H9 (cell line): ENCODE results near the gene SLF1. TPM values are rescaled to one million over a fixed set of nuclear protein-coding genes. Genes with fewer than 3 reads are reported as not detected.

Experiments
- DNase-seq: peaks from one replicate; pipeline ENCODE4 v3.0.0-alpha.2; 2017
- H2AFZ ChIP-seq: one replicate; pipeline ENCODE4 v1.6.1; 2013; ENCODE audit warnings: mild to moderate bottlenecking, low read length, control low read depth, moderate library complexity
- H2AK5ac ChIP-seq: 2 replicates; pipeline ENCODE4 v1.6.1; 2013; ENCODE audit warnings: low read length, control low read depth, mixed read lengths; ENCODE audit not compliant: insufficient read length
- H2BK120ac ChIP-seq: one replicate; pipeline ENCODE4 v1.6.1; 2013; ENCODE audit warnings: low read depth, mild to moderate bottlenecking, low read length, control low read depth, inconsistent platforms; ENCODE audit not compliant: poor library complexity, severe bottlenecking
- H2BK12ac ChIP-seq: 2 replicates; pipeline ENCODE4 v1.6.1; 2013; ENCODE audit warnings: low read length, control low read depth, mixed read lengths, low read depth; ENCODE audit not compliant: insufficient read length
- H2BK15ac ChIP-seq: 2 replicates; pipeline ENCODE4 v1.6.1; 2013; ENCODE audit warnings: low read depth, low read length, control low read depth
- H2BK20ac ChIP-seq: one replicate; pipeline ENCODE4 v1.6.1; 2013; ENCODE audit warnings: low read depth, mild to moderate bottlenecking, low read length, control low read depth, inconsistent platforms; ENCODE audit not compliant: poor library complexity, severe bottlenecking
- H2BK5ac ChIP-seq: 2 replicates; pipeline ENCODE4 v1.6.1; 2013; ENCODE audit warnings: low read length, control low read depth, mixed read lengths; ENCODE audit not compliant: insufficient read length
- H3K14ac ChIP-seq: 2 replicates; pipeline ENCODE4 v1.6.1; 2013; ENCODE audit warnings: low read length, control low read depth; ENCODE audit not compliant: insufficient read depth
- H3K18ac ChIP-seq: 2 replicates; pipeline ENCODE4 v1.6.1; 2013; ENCODE audit warnings: low read depth, mild to moderate bottlenecking, mixed read lengths, low read length, control low read depth; ENCODE audit not compliant: insufficient read length
- H3K23ac ChIP-seq: 2 replicates; pipeline ENCODE4 v1.6.1; 2013; ENCODE audit warnings: low read length, control low read depth, mixed read lengths, low read depth; ENCODE audit not compliant: insufficient read length
- H3K23me2 ChIP-seq: 2 replicates; pipeline ENCODE4 v1.6.1; 2013; ENCODE audit warnings: low read depth, mild to moderate bottlenecking, mixed read lengths, low read length, control low read depth; ENCODE audit not compliant: insufficient read length, poor library complexity, severe bottlenecking
- H3K27ac ChIP-seq: 2 replicates; pipeline ENCODE4 v1.5.1; 2013; ENCODE audit warnings: low read length, control low read depth, mixed read lengths, low read depth; ENCODE audit not compliant: insufficient read length
- H3K27me3 ChIP-seq: 2 replicates; pipeline ENCODE4 v1.6.1; 2013; ENCODE audit warnings: low read length, control low read depth, inconsistent platforms; ENCODE audit not compliant: insufficient read depth
- H3K4ac ChIP-seq: 2 replicates; pipeline ENCODE4 v1.6.1; 2013; ENCODE audit warnings: low read depth, mild to moderate bottlenecking, control low read depth, inconsistent platforms, low read length, moderate library complexity
- H3K4me1 ChIP-seq: 2 replicates; pipeline ENCODE4 v1.6.1; 2013; ENCODE audit warnings: low read length, control low read depth, inconsistent platforms; ENCODE audit not compliant: insufficient read depth
- H3K4me2 ChIP-seq: 2 replicates; pipeline ENCODE4 v1.6.1; 2013; ENCODE audit warnings: low read length, control low read depth, mixed read lengths; ENCODE audit not compliant: insufficient read length, insufficient read depth
- H3K56ac ChIP-seq: 2 replicates; pipeline ENCODE4 v1.6.1; 2013; ENCODE audit warnings: low read depth, mild to moderate bottlenecking, mixed read lengths, low read length, control low read depth; ENCODE audit not compliant: insufficient read length
- H3K79me1 ChIP-seq: 2 replicates; pipeline ENCODE4 v1.6.1; 2013; ENCODE audit warnings: low read depth, mild to moderate bottlenecking, moderate library complexity, low read length, control low read depth, inconsistent platforms; ENCODE audit not compliant: insufficient read depth, poor library complexity, severe bottlenecking
- H3K79me2 ChIP-seq: 2 replicates; pipeline ENCODE4 v1.6.1; 2013; ENCODE audit warnings: low read length, control low read depth, inconsistent platforms; ENCODE audit not compliant: insufficient read depth
- H3K9ac ChIP-seq: 2 replicates; pipeline ENCODE4 v1.6.1; 2013; ENCODE audit warnings: low read length, control low read depth, mixed read lengths; ENCODE audit not compliant: insufficient read length; ENCODE audit errors: extremely low read depth
- H3K9me3 ChIP-seq: one replicate; pipeline ENCODE4 v1.6.1; 2013; ENCODE audit warnings: low read depth, low read length, inconsistent platforms; ENCODE audit not compliant: control insufficient read depth
- H3T11ph ChIP-seq: one replicate; pipeline ENCODE4 v1.6.1; 2013; ENCODE audit warnings: mild to moderate bottlenecking, low read length, control low read depth, inconsistent platforms
- H4K20me1 ChIP-seq: one replicate; pipeline ENCODE4 v1.6.1; 2013; ENCODE audit not compliant: control insufficient read depth, insufficient read length, insufficient read depth
- H4K5ac ChIP-seq: 2 replicates; pipeline ENCODE4 v1.6.1; 2013; ENCODE audit warnings: low read depth, mild to moderate bottlenecking, mixed read lengths, low read length, control low read depth; ENCODE audit not compliant: insufficient read length
- H4K8ac ChIP-seq: replicated peaks from 2 replicates; pipeline ENCODE4 v1.6.1; 2013; ENCODE audit warnings: low read length, control low read depth, mixed read lengths, low read depth; ENCODE audit not compliant: insufficient read length
- H4K91ac ChIP-seq: 2 replicates; pipeline ENCODE4 v1.6.1; 2013; ENCODE audit warnings: low read depth, mild to moderate bottlenecking, moderate library complexity, mixed read lengths, low read length, control low read depth; ENCODE audit not compliant: insufficient read length
- H3K27ac Mint-ChIP-seq, 3 experiments: 2 replicates in 2 of 3; 3 replicates in 1 of 3; pipeline ENCODE4 v1.8.0; 2020 to 2021; ENCODE audit warnings: mixed read lengths in 3 of 3, mild to moderate bottlenecking in 1 of 3, moderate library complexity in 1 of 3
- H3K27me3 Mint-ChIP-seq: 2 replicates; pipeline ENCODE4 v1.8.0; 2021; ENCODE audit warnings: low read depth, mild to moderate bottlenecking, moderate library complexity, mixed read lengths
- H3K36me3 Mint-ChIP-seq, 3 experiments: 2 replicates in 2 of 3; 3 replicates in 1 of 3; pipeline ENCODE4 v1.8.0; 2020 to 2021; ENCODE audit warnings: low read depth in 3 of 3, mixed read lengths in 3 of 3; ENCODE audit not compliant: insufficient read depth in 1 of 3
- H3K4me1 Mint-ChIP-seq, 2 experiments: 2 replicates each; pipeline ENCODE4 v1.8.0; 2020; ENCODE audit warnings: mixed read lengths in 2 of 2
- H3K4me3 Mint-ChIP-seq, 2 experiments: 2 replicates in 1 of 2; 3 replicates in 1 of 2; pipeline ENCODE4 v1.8.0; 2020 to 2021; ENCODE audit warnings: mild to moderate bottlenecking in 2 of 2, mixed read lengths in 2 of 2, moderate library complexity in 1 of 2
- H3K9me3 Mint-ChIP-seq, 2 experiments: 2 replicates in 1 of 2; 3 replicates in 1 of 2; pipeline ENCODE4 v1.8.0; 2020; ENCODE audit warnings: mild to moderate bottlenecking in 2 of 2, mixed read lengths in 2 of 2, moderate library complexity in 1 of 2
- WGBS: extraction: QIAGEN DNeasy Blood & Tissue Kit; methylation state at CpG from one replicate; pipeline ENCODE4 v1.1.7; 2013; ENCODE audit warnings: missing lambda C conversion rate, low lambda C conversion rate, mixed read lengths; ENCODE audit not compliant: insufficient read length; ENCODE audit errors: extremely low coverage; 5-methylcytosine and 5-hydroxymethylcytosine counted together
- total RNA-seq: library from RNA; stranded (reverse); gene quantifications from 2 replicates; pipeline ENCODE4 v1.2.1, GENCODE V29; 2021
- TF ChIP-seq, protein P1 (sequence below): fragments of 200-600 bp; sonication (generic); conservative IDR thresholded peaks from 3 replicates; pipeline ENCODE4 v1.8.0; 2021; ENCODE audit warnings: antibody characterized with exemption, mild to moderate bottlenecking

SLF1 gene
- total RNA-seq, 1 experiment from 2014 or later: 12.5 TPM

DNA sequence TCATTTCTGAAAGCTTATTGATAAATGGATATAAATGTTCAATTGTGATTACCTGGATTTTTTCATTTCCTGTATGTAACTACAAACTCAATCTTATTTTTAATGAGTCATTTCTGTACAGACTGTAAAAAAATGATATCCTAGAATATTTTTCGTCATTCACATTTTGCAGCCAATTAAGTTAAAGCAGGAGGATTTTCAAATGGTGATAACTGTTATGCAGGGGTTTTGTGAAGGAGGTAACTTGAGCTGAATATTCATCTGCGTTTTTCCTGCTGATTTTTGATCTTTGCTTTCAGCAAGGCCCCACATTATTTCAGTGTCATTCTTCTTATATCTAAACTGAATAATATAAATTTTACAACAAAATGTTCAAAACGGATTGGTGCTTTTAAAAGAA is 74.1 kb downstream of the SLF1 start:
- H3K9me3 ChIP-seq: no peaks in the 10 kb centered on the region
- H3K4me2 ChIP-seq: no peak overlapping the region
- H4K8ac ChIP-seq: no peak overlapping the region
- H2BK15ac ChIP-seq: no peak overlapping the region
- no peak overlapping the region for H2AK5ac ChIP-seq
- no peak overlapping the region for H3K9ac ChIP-seq
- no peak overlapping the region for H4K91ac ChIP-seq
- no peaks in the 10 kb centered on the region for H3K79me1 ChIP-seq
- H3K27me3 Mint-ChIP-seq: no peaks in the 10 kb centered on the region
- no peaks in the 10 kb centered on the region for H4K20me1 ChIP-seq
- H3K4ac ChIP-seq: no peak overlapping the region
- H3K4me1 ChIP-seq: no peaks in the 10 kb centered on the region
- no peak overlapping the region for H2BK5ac ChIP-seq
- H4K5ac ChIP-seq: no peak overlapping the region
- H3T11ph ChIP-seq: no peak overlapping the region
- peaks cover 8 to 11% of the 10 kb centered on the region in 2 experiments for H3K4me1 Mint-ChIP-seq
- DNase-seq: no peak
- H3K18ac ChIP-seq: no peak overlapping the region
- no peak overlapping the region for H3K4me3 Mint-ChIP-seq
- TF ChIP-seq, protein P1, sequence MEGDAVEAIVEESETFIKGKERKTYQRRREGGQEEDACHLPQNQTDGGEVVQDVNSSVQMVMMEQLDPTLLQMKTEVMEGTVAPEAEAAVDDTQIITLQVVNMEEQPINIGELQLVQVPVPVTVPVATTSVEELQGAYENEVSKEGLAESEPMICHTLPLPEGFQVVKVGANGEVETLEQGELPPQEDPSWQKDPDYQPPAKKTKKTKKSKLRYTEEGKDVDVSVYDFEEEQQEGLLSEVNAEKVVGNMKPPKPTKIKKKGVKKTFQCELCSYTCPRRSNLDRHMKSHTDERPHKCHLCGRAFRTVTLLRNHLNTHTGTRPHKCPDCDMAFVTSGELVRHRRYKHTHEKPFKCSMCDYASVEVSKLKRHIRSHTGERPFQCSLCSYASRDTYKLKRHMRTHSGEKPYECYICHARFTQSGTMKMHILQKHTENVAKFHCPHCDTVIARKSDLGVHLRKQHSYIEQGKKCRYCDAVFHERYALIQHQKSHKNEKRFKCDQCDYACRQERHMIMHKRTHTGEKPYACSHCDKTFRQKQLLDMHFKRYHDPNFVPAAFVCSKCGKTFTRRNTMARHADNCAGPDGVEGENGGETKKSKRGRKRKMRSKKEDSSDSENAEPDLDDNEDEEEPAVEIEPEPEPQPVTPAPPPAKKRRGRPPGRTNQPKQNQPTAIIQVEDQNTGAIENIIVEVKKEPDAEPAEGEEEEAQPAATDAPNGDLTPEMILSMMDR: no peak
- H3K27ac Mint-ChIP-seq: no peak overlapping the region
- H3K36me3 Mint-ChIP-seq: peaks cover 1 to 12% (median 12%) of the 10 kb centered on the region in 3 experiments; a peak in 4 of 7 replicates
- H3K23ac ChIP-seq: no peak overlapping the region
- H2BK12ac ChIP-seq: no peak overlapping the region
- WGBS: no CpG with 5 or more reads among the region's 3 CpGs
- no peak overlapping the region for H2BK20ac ChIP-seq
- H3K27ac ChIP-seq: no peak overlapping the region
- H2BK120ac ChIP-seq: no peak overlapping the region
- H3K27me3 ChIP-seq: no peaks in the 10 kb centered on the region
- H3K56ac ChIP-seq: no peak overlapping the region
- H3K14ac ChIP-seq: no peak overlapping the region
- no peak overlapping the region for H2AFZ ChIP-seq
- no peaks in the 10 kb centered on the region for H3K23me2 ChIP-seq
- H3K9me3 Mint-ChIP-seq: no peaks in the 10 kb centered on the region
- H3K79me2 ChIP-seq: no peaks in the 10 kb centered on the region
